ENCODE results near the gene KLHL8.

DNA sequence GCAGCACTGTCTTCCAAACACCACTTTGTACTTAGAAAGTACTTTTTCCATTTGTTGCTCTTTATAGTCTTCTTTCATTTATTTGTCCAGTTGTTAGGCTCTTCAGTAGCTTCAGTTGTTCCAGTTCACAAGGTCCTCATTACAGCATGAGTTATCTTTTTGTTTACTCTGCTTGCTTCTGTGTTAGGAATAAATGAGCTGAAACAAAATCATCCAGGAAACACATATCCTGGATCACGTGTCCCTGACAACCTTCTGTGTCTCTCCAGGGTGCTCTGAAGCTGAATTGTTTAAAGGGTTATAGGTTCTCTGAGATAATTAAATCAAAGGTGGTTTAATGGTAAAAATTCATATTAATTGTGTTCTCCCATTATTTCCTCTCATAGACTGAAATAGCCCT, 19.9 kb upstream of the KLHL8 start:
- TF ChIP-seq, protein P1, sequence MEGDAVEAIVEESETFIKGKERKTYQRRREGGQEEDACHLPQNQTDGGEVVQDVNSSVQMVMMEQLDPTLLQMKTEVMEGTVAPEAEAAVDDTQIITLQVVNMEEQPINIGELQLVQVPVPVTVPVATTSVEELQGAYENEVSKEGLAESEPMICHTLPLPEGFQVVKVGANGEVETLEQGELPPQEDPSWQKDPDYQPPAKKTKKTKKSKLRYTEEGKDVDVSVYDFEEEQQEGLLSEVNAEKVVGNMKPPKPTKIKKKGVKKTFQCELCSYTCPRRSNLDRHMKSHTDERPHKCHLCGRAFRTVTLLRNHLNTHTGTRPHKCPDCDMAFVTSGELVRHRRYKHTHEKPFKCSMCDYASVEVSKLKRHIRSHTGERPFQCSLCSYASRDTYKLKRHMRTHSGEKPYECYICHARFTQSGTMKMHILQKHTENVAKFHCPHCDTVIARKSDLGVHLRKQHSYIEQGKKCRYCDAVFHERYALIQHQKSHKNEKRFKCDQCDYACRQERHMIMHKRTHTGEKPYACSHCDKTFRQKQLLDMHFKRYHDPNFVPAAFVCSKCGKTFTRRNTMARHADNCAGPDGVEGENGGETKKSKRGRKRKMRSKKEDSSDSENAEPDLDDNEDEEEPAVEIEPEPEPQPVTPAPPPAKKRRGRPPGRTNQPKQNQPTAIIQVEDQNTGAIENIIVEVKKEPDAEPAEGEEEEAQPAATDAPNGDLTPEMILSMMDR (IDR thresholded peaks at IDR 0.05), result no peak
- TF ChIP-seq POLR2A (IDR thresholded peaks at IDR 0.05) (no peak), EP300 (IDR thresholded peaks at IDR 0.05) (no peak)
